GM23248 (cell line): ENCODE measurements around the gene PPARGC1A.

Experiments used
- EZH2 ChIP-seq: fragments of 200-600 bp; sonication (generic); IDR thresholded peaks from 2 replicates; pipeline ENCODE4 v1.6.1; 2018; ENCODE audit warnings: antibody characterized with exemption, mild to moderate bottlenecking; ENCODE audit not compliant: insufficient read depth, poor library complexity, severe bottlenecking
- EZH2phosphoT487 ChIP-seq: fragments of 200-600 bp; sonication (generic); IDR thresholded peaks from 2 replicates; pipeline ENCODE4 v1.6.1; 2018; ENCODE audit warnings: antibody characterized with exemption, moderate library complexity, mild to moderate bottlenecking, low read depth; ENCODE audit not compliant: insufficient read depth

GRCh38 chr4:23788460-23788859 lies 101.4 kb downstream of the PPARGC1A start:
- no peak for TF ChIP-seq EZH2
- no peak for TF ChIP-seq EZH2phosphoT487
